Stomach (tissue), 4 donors: ENCODE results near the gene VAT1.

Source experiments
- EP300 ChIP-seq: sonication (generic); formaldehyde crosslinking; IDR thresholded peaks from one replicate; pipeline ENCODE4 v1.6.1; 2017; ENCODE audit warnings: antibody characterized with exemption
- POLR2A ChIP-seq, 4 donors: fragments of 450-650 bp; IDR thresholded peaks; one replicate each; pipeline ENCODE4 v1.6.1; 2016; ENCODE audit warnings: antibody characterized with exemption in 4 of 4, control low read depth in 2 of 4, mild to moderate bottlenecking in 1 of 4, moderate library complexity in 1 of 4
- TF ChIP-seq, protein P1 (sequence below), 7 experiments: fragments of 450-650 bp in 4 of 7; fragments of 200-600 bp in 3 of 7; sonication (generic) in 3 of 7; IDR thresholded peaks; one replicate each; pipeline ENCODE4 v1.5.1; 2016 to 2019; ENCODE audit warnings: antibody characterized with exemption in 7 of 7, control low read depth in 2 of 7, mild to moderate bottlenecking in 1 of 7

DNA sequence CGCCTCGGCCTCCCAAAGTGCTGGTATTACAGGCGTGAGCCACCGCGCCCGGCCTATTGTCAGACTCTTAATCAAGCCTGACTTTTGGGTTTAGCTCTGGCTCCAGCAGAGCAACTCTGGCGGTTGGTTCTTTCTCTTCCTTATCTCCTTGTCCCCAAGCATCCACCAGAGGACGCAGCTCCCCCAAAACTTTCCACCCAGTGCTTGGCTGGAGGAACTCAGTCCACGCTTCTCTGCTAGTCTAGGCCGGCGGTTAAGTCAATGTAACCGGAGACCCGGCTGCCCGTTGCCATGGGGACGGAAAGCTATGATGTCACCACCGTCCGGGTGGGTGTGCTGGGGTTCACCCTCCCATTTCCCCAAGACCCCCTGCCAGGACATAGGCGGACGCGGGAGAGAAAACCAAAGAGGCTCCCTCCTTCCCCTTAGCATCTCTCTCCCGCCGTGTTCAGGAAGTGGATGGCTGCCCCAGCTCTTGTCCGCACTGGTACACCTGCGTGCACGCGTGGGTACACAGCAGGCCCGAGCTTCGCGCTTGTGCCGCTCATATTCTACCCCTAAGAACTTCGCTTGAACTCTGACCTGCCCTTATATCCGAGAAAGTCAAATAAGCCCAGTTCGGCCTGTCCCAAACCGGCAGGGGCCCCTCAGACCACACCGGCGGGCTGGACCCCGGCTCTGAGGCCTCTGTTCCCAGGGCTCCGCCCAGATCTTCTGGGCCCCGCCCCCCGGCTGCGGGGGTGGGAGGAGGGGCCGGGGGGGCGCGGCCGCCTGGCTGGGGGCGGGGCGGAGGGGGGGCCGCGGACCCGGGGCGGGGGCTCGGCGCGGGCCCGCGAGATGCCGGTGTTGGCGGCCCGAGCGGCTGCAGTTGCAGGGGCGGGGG lies 2.5 kb upstream of the VAT1 start, which contains the start of gene RND2:
- TF ChIP-seq, protein P1, sequence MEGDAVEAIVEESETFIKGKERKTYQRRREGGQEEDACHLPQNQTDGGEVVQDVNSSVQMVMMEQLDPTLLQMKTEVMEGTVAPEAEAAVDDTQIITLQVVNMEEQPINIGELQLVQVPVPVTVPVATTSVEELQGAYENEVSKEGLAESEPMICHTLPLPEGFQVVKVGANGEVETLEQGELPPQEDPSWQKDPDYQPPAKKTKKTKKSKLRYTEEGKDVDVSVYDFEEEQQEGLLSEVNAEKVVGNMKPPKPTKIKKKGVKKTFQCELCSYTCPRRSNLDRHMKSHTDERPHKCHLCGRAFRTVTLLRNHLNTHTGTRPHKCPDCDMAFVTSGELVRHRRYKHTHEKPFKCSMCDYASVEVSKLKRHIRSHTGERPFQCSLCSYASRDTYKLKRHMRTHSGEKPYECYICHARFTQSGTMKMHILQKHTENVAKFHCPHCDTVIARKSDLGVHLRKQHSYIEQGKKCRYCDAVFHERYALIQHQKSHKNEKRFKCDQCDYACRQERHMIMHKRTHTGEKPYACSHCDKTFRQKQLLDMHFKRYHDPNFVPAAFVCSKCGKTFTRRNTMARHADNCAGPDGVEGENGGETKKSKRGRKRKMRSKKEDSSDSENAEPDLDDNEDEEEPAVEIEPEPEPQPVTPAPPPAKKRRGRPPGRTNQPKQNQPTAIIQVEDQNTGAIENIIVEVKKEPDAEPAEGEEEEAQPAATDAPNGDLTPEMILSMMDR (IDR thresholded peaks at IDR 0.05), result peak in 5 of 7 experiments; percentile 33 to 71 (median 60)
- TF ChIP-seq POLR2A (IDR thresholded peaks at IDR 0.05) (no peak), EP300 (no peak)
